GM12875 (cell line): ENCODE results near the gene CACNA2D3.

Experiments
- H3K4me3 ChIP-seq: one replicate; pipeline ENCODE4 v1.5.1; 2011; ENCODE audit warnings: low read depth, low read length, control low read depth
- TF ChIP-seq, protein P1 (sequence below): IDR thresholded peaks from 2 replicates; pipeline ENCODE4 v1.5.1; 2011; ENCODE audit warnings: low read depth, mild to moderate bottlenecking, control low read depth, inconsistent platforms, low read length, moderate library complexity, borderline replicate concordance; ENCODE audit not compliant: insufficient read depth

CACNA2D3 gene

DNA sequence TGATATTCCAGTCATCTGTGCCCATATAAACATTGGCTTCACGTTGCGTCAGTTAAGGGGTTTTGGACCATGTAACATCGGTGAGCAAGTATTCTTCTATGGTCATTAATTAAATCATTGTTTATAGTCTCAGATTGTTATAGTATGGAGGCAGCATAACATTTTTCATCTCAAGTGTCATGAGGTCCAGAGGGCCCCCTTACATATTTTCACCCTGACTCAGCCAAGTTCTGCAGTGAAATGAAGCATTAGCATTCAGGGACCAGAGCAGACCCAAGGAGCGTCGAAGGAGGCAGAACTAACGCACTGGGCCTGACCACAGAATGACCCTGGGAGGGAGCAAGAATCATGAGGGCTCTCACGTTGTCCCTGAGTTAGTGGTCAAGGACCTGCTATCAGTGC is 634.0 kb downstream of the CACNA2D3 start:
- TF ChIP-seq, protein P1, sequence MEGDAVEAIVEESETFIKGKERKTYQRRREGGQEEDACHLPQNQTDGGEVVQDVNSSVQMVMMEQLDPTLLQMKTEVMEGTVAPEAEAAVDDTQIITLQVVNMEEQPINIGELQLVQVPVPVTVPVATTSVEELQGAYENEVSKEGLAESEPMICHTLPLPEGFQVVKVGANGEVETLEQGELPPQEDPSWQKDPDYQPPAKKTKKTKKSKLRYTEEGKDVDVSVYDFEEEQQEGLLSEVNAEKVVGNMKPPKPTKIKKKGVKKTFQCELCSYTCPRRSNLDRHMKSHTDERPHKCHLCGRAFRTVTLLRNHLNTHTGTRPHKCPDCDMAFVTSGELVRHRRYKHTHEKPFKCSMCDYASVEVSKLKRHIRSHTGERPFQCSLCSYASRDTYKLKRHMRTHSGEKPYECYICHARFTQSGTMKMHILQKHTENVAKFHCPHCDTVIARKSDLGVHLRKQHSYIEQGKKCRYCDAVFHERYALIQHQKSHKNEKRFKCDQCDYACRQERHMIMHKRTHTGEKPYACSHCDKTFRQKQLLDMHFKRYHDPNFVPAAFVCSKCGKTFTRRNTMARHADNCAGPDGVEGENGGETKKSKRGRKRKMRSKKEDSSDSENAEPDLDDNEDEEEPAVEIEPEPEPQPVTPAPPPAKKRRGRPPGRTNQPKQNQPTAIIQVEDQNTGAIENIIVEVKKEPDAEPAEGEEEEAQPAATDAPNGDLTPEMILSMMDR: no peak
- H3K4me3 ChIP-seq: no peak overlapping the region

DNA sequence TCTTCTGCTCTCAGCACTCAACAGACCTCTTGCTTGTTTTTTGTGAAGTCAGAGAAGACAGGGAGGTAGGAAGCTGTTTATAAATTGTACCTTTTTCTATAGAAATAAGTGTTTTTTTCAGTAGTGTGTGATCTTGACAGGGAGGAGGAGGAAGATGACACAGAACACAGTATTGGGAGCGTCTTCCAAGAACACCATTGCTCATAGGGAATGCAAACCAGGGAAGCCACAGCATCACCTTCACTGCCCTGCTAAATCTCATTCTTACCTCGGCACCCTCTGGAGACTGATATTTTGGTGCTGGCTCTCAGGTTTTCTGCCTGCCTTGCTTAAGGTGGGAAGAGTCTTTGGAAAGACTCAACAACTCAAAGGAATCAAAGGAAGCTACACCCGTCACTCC is 636.1 kb downstream of the CACNA2D3 start:
- H3K4me3 ChIP-seq: no peak overlapping the region
- TF ChIP-seq, protein P1: no peak

DNA sequence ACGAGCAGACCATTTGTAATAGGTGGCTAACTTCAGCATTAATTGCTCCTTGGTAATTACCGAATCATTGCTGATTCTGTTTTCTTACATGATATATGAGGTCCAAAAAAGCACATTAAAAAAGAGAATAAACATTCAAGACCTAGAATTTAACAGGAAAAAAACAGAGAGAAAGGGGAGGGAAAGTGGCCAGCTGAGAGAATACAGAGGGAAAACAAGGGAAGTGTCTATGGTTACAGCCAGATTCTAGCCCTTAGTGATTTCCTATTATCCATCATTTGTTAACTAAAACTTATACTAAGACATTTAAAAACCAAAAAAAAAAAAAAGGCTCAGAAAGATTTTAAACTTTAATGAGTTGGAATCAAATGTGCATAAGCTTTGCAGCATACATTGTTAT is 636.8 kb downstream of the CACNA2D3 start:
- TF ChIP-seq, protein P1: no peak
- H3K4me3 ChIP-seq: no peak overlapping the region

DNA sequence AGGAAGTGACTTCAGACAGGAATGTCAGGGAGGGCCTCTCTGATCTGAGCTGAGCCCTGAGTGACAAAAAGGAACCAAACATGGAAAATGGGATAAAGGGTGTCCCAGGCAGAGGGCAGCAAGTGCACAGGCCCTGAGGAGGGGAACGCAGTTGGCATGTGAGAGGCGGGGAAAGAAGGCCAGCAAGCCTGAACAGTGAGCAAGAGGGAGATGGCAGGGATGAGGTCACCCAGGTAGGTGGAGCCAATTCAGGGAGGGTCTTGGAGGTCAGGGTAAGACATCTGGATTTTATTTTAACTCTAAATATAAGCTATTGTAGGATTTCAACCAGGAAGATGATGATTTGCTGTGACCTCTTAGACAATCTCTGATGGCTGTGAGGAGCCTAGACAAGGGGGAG is 637.8 kb downstream of the CACNA2D3 start:
- no peak overlapping the region for H3K4me3 ChIP-seq
- TF ChIP-seq, protein P1: no peak

DNA sequence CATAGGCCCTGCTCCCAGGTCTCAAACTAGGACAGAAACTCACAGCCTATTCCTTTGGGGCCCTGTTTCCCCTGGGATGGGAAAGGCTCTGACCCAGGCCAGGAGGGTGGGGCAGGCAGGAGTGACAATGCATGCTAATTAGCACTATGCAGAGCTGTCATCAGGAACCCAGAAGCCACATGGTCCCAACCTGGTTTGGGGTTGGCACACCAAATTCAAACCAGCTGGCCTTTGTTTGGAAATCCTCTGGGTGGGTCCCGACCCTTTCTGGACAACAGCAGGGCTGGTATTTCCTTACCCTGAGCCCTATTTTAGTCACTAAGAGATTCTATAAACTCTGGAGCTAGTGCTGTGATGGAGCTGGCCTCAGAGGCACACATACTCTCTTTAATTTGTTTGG is 639.3 kb downstream of the CACNA2D3 start:
- TF ChIP-seq, protein P1: no peak
- H3K4me3 ChIP-seq: no peak overlapping the region

DNA sequence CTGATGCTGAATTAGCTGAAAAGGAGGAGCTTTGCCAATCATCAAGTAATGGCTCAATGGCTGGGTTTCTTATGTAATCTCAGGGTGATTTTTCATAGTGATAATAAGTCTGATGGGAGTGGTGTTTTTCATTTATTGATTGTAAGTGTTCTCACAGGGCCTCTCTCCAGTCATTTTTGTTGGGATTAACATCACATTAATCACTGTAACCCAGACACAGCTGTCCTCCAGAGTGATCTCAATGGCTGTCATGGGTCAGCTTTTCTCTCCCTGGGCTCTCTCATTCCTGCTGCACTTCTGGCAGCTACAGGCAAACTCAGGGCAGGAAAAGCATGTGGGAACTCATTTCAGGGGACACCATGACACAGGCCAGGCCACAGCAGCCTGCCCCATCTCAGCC is 642.6 kb downstream of the CACNA2D3 start:
- no peak overlapping the region for H3K4me3 ChIP-seq
- TF ChIP-seq, protein P1: no peak

DNA sequence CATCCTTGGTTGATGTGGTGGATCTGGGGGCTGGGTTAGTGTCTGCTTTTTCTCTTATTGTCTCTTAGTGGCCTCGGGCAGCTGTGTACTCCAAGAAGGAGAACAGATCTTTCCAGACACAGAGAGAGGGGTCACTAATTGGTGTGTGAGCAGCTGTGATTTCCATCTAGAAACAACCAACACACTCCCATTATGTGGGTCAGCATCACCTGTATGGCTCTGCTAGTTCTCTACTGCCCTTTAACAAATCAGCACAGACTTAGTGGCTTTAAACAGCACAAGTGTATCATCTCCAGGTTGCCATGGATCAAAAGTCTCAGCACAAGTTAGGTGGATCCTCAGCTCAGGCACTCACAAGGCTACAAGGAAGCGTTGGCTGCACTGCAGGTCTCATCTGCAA is 648.7 kb downstream of the CACNA2D3 start:
- TF ChIP-seq, protein P1: no peak
- H3K4me3 ChIP-seq: no peak overlapping the region
